Fibroblast of pulmonary artery (primary cell): ENCODE results near the gene RECK.

Experiments used
- DNase-seq: peaks from one replicate; pipeline ENCODE4 v3.0.0-alpha.2; 2010; ENCODE audit warnings: low read depth
- H3K4me3 ChIP-seq: replicated peaks from 2 replicates; pipeline ENCODE4 v1.5.1; 2011; ENCODE audit warnings: low read depth, mild to moderate bottlenecking, control low read depth, low read length, moderate library complexity
- TF ChIP-seq, protein P1 (sequence below): IDR thresholded peaks from 2 replicates; pipeline ENCODE4 v1.5.1; 2011; ENCODE audit warnings: mild to moderate bottlenecking, control low read depth, low read length, inconsistent platforms; ENCODE audit errors: missing control alignments

RECK gene

DNA sequence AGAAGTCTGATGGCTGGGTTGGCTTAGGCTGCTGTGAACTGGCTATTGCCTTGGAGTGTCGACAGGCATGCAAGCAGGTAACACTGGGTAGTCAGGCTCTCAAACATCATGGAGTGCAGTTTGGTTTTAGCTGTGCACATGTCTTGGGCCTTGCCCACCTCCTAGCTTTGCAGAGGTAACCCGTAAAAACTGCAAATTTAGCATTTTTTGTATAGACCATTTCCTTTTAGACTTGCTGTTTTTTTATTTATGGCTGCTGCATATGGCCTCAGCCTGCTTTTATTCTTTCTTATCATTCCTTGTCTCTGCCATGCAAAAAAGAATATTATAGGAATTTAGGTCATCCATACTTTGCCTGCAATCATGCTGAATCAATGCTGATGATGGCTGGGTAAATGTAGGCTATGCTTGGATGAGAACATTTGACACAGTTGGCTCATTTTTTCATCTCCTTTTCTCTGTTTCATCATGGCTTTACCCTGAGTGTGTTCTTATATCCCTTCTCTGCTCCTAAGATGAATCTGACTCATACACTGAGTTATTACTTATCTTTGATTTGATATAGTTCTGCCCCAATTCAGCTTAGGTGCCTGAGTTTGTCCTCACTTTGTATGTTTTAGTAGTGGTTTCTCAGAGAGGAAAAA, 27.2 kb downstream of the RECK start:
- peak; percentile 62 for DNase-seq
- TF ChIP-seq, protein P1, sequence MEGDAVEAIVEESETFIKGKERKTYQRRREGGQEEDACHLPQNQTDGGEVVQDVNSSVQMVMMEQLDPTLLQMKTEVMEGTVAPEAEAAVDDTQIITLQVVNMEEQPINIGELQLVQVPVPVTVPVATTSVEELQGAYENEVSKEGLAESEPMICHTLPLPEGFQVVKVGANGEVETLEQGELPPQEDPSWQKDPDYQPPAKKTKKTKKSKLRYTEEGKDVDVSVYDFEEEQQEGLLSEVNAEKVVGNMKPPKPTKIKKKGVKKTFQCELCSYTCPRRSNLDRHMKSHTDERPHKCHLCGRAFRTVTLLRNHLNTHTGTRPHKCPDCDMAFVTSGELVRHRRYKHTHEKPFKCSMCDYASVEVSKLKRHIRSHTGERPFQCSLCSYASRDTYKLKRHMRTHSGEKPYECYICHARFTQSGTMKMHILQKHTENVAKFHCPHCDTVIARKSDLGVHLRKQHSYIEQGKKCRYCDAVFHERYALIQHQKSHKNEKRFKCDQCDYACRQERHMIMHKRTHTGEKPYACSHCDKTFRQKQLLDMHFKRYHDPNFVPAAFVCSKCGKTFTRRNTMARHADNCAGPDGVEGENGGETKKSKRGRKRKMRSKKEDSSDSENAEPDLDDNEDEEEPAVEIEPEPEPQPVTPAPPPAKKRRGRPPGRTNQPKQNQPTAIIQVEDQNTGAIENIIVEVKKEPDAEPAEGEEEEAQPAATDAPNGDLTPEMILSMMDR = no peak

DNA sequence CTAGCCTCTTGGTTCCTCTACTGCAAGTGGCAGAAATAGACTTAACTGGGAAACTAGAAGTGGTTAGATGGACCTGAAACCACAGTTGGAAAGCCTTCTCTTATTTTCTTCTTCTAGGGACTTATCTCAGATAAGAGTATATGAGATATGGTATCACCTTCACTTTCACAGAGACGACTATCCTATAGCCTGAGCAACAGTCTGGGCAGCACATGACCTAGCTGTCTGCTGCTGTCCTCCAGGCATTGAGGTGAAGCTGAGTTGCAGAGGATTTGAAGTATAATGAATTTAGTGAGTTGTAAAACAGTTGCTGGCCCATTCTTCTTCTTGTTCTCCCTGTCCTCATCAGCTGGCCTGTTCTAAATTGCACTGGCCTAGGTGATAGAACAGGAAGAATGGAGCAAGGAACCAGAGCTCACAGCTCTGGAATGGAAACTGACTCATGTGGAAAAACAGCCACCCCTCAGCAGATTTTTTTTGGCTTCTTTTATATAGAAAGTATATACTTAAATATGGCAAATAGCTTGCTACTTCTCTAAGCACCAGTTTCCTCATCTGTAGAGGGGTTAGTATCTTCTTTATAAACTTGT, 27.8 kb downstream of the RECK start:
- TF ChIP-seq, protein P1 = no peak
- H3K4me3 ChIP-seq = no peak overlapping the region
- peak; percentile 51 for DNase-seq

More for the DNA sequence above, 27.2 kb downstream of the RECK start:
- no peak overlapping the region for H3K4me3 ChIP-seq

DNA sequence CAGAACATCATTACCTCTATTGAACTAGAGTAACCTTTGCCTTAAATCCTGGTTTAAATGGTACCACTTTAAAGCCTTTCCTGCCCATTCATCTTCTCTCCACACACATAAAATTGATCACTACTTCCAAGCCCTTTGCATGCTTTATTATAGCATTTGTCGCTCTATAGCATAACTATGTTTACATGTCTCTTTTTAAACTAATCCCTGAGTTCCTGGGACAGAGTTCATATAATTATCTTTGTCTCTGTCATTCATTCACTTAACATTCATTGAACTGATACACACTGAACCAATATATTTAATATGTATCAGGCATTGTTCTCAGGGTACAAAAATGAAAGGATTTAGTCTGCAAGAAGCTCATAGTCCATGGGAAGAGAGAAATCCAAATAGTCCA, 37.3 kb downstream of the RECK start:
- H3K4me3 ChIP-seq = no peak overlapping the region
- TF ChIP-seq, protein P1 = no peak
- no peak for DNase-seq

DNA sequence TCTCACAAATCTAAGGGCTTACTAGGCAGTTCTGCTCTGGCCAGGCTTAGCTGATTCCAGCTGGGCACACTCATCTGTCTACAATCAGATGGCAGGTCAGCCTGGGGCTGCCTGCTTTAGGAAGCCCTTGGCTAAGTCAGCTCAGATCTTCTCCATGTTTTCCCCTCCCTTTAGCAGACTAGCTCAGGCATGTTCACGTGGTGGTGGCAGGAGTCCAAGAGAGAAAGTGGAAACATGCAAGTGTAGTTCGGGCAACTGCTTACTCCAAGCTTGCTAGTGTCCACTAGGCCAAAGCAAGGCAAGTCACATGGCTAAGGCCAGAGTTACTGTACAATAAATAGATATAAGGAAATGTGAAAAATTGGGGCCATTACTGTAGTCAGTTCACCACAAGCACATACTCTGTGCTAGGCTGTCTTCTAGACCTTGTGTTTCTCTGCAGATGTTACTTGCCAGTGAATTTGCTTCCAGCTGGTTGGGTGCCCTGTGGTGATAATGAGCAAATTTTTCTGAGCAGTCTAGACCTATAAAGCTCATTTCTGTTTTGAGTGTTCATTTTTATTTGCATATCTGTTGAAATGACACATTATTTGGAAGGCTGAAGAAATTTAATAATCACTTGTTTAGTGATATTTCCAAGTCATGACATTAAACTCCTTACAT, 38.3 kb downstream of the RECK start:
- no peak overlapping the region for H3K4me3 ChIP-seq
- TF ChIP-seq, protein P1 = no peak
- DNase-seq = peak; percentile 91

DNA sequence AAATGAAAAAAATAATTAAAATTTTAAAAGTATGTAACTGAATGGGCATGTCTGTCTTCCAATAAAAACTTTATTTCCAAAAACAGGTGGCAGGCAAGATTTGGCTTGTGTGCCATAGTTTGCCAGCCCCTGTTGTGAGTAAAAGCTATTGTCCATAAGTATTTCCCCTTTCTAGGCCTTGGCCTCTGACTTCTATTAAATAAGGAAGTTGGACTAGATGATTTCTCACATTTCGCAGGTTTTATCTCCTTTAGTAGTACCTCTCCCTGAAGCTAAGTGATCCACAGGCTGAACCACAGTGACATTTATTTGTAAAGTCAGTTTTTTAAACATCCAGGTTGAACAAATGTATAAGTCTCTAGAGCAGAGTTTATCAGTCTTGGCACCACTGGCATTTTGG, 41.3 kb downstream of the RECK start:
- DNase-seq = no peak
- TF ChIP-seq, protein P1 = no peak
- H3K4me3 ChIP-seq = no peak overlapping the region

DNA sequence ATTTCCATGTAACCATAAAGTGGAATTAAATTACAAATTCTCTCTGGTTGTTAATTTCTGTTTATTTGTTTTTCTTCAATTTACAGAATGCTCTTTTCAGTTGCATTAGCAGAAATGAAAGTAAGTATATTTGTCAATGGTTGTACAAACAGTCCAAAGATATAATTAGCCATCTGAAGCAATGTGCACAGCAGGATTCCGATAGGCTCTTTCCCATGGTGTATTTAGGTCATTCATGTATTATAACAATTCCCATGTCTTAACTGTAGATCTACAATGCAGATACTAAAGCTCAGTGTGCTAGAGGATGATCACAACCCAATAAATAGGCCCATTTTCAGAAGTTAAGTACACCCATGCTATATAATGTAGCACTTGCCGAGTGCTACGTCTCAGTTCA, 43.8 kb downstream of the RECK start:
- no peak for DNase-seq
- H3K4me3 ChIP-seq = no peak overlapping the region
- TF ChIP-seq, protein P1 = no peak
